H1 (cell line): ENCODE data around the gene FAM98C. TPM values are rescaled to one million over a fixed set of nuclear protein-coding genes. Genes with fewer than 3 reads are reported as not detected.

ENCODE experiments used
- CBX5 ChIP-seq: fragments of 300-800, 300-1000 bp; sonication (generic); IDR thresholded peaks from 2 replicates; pipeline ENCODE4 v1.7.1; 2016; ENCODE audit warnings: antibody characterized with exemption, low read length, low read depth
- CTCF ChIP-seq, 3 experiments: IDR thresholded peaks; 1 replicate in 2 of 3; 2 replicates in 1 of 3; pipeline versions ENCODE4 v1.5.1 to v1.6.1; 2011; ENCODE audit warnings: low read length in 3 of 3, mild to moderate bottlenecking in 3 of 3, inconsistent platforms in 2 of 3, low read depth in 1 of 3, moderate library complexity in 1 of 3; ENCODE audit not compliant: insufficient read depth in 1 of 3; ENCODE audit errors: control extremely low read depth in 1 of 3
- polyA plus RNA-seq, 7 experiments: library from polyadenylated mRNA; depleted of rRNA in 3 of 7; stranded (reverse) in 5 of 7; unstranded in 2 of 7; fragments of >200 nt in 5 of 7; fragments of 200-250 nt in 2 of 7; gene quantifications; 1 replicate in 5 of 7; 2 replicates in 1 of 7; 4 replicates in 1 of 7; pipeline versions ENCODE4 v1.2.1 to v1.2.3, GENCODE V29; 2011 to 2013; ENCODE audit warnings: missing spikeins in 2 of 7, mixed read lengths in 2 of 7
- total RNA-seq: library from RNA; stranded (reverse); fragmentation: NEBNext Ultra II Directional; extraction: Animal tissue kit (Norgen Biotek cat#: 25700); gene quantifications from 2 replicates; pipeline ENCODE4 v1.2.1, GENCODE V29; 2021
- TF ChIP-seq, protein P1 (sequence below): IDR thresholded peaks from 2 replicates; pipeline ENCODE4 v1.6.1; 2012; ENCODE audit warnings: inconsistent platforms

Gene FAM98C
- total and polyA plus RNA-seq, 2 of the 8 experiments (the other 6 are each of a cell fraction or from before 2014, with no cell fraction given): 6.1 to 9.4 TPM

- no peak for TF ChIP-seq CTCF (IDR thresholded peaks at IDR 0.05; ENCODE audit: control extremely low read depth in 1 of 3, insufficient read depth in 1 of 3, low read depth in 1 of 3, low read length in 3 of 3)
- TF ChIP-seq, protein P1, sequence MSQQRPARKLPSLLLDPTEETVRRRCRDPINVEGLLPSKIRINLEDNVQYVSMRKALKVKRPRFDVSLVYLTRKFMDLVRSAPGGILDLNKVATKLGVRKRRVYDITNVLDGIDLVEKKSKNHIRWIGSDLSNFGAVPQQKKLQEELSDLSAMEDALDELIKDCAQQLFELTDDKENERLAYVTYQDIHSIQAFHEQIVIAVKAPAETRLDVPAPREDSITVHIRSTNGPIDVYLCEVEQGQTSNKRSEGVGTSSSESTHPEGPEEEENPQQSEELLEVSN: no peak; the same call in 1 of the 2 replicates
- TF ChIP-seq CBX5: no peak
Measured at GRCh38 chr19:38433268-38433733, 30.4 kb downstream of the FAM98C start, which contains the start of gene RYR1 (continued).
